ENCODE results near the gene USO1.

USO1 gene

GRCh38 chr4:75821966-75822365 lies 97.6 kb downstream of the USO1 start:
- no peak for TF ChIP-seq CTCF (IDR thresholded peaks at IDR 0.05; ENCODE audit: control extremely low read depth, extremely low read depth, low read depth, missing control alignments)
- POLR2A ChIA-PET: no interaction called here
- CTCF ChIA-PET: interaction anchor here (1.0 kb wide), 1 partner anchor 10 kb away, joined by 3 read pairs; no protein-coding TSS in a partner anchor
- DNase-seq (ENCODE audit: extremely low spot score): no peak

- ChIA-PET POLR2A (no interaction called here), CTCF (no interaction called here)
- TF ChIP-seq CTCF (IDR thresholded peaks at IDR 0.05; ENCODE audit: control extremely low read depth, extremely low read depth, low read depth, missing control alignments): no peak
- no peak for DNase-seq (ENCODE audit: extremely low spot score)
Observed at GRCh38 chr4:75822416-75822815, 98.0 kb downstream of the USO1 start.

- CTCF ChIA-PET: no interaction called here
- POLR2A ChIA-PET: no interaction called here
- no peak for TF ChIP-seq CTCF (IDR thresholded peaks at IDR 0.05; ENCODE audit: control extremely low read depth, extremely low read depth, low read depth, missing control alignments)
- DNase-seq (ENCODE audit: extremely low spot score): no peak
Observed at GRCh38 chr4:75823812-75824211, 99.4 kb downstream of the USO1 start.

GRCh38 chr4:75830906-75831305 lies 106.5 kb downstream of the USO1 start:
- no peak for DNase-seq (ENCODE audit: extremely low spot score)
- ChIA-PET CTCF (interaction anchor here (2.4 kb wide), 1 partner anchor 17 kb away, joined by 6 read pairs; no protein-coding TSS in a partner anchor), POLR2A (no interaction called here)
- TF ChIP-seq CTCF (IDR thresholded peaks at IDR 0.05; ENCODE audit: control extremely low read depth, extremely low read depth, low read depth, missing control alignments): no peak

GRCh38 chr4:75831856-75832405 lies 107.6 kb downstream of the USO1 start:
- TF ChIP-seq CTCF (IDR thresholded peaks at IDR 0.05; ENCODE audit: control extremely low read depth, extremely low read depth, low read depth, missing control alignments): no peak
- POLR2A ChIA-PET: no interaction called here
- no peak for DNase-seq (ENCODE audit: extremely low spot score)
- CTCF ChIA-PET: interaction anchor here (1.1 to 2.4 kb wide), 3 partner anchors 11 to 257 kb away, joined by 3 to 6 read pairs (median 3); no protein-coding TSS in a partner anchor

GRCh38 chr4:75834095-75834771 lies 109.9 kb downstream of the USO1 start:
- no peak for DNase-seq (ENCODE audit: extremely low spot score)
- no peak for TF ChIP-seq CTCF (IDR thresholded peaks at IDR 0.05; ENCODE audit: control extremely low read depth, extremely low read depth, low read depth, missing control alignments)
- POLR2A ChIA-PET: no interaction called here
- CTCF ChIA-PET: interaction anchor here (1.0 to 1.8 kb wide), 2 partner anchors 14 to 154 kb away, joined by 3 to 7 read pairs; no protein-coding TSS in a partner anchor

Measured in GM10248 (cell line).